OCI-M1 (cell line): ENCODE results near the gene IDUA.
A peak's percentile ranks its signal among the peaks of the same experiment; 100 is the strongest.
"Not testable (repeated sequence)": the region's sequence is repeated elsewhere in the genome, so short reads cannot be mapped to it uniquely, and the experiment has no call there.

Source experiments
- DNase-seq: peaks from one replicate; lab custom pipeline; 2025; lab: John Stamatoyannopoulos, UW

Gene IDUA

DNA sequence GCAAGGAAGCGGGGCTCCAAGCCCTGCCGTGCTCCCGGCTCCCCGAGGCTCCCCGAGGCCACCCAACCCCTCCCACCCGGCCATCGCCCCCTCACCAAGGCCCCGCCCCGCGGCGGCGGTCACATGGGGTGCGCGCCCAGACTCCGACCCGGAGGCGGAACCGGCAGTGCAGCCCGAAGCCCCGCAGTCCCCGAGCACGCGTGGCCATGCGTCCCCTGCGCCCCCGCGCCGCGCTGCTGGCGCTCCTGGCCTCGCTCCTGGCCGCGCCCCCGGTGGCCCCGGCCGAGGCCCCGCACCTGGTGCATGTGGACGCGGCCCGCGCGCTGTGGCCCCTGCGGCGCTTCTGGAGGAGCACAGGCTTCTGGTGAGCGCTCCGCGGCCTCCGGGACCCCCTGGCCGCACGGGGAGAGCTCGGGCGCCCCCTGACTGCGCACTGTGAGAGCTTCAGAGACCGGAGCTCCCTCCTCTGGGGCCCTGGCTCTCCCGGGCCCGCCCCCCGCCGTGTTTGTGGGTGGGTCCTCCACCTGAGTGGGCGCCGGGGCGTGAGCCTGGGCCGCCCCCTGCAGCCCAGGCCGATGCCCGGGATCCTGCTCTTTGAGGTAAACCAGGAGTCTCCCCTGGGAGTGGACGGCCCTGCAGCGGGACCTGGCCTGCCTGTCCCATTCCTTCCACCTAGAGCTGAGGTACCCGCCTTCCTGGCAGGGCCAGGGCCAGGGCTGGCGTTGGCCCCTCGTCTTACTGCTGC, at the start of gene IDUA:
Gene IDUA, plus strand, starts transcription at position 166 of the 745 bp plus-strand sequence. Its CDS starts 41 bp downstream, at position 207.
- peak; percentile 82 for DNase-seq

DNA sequence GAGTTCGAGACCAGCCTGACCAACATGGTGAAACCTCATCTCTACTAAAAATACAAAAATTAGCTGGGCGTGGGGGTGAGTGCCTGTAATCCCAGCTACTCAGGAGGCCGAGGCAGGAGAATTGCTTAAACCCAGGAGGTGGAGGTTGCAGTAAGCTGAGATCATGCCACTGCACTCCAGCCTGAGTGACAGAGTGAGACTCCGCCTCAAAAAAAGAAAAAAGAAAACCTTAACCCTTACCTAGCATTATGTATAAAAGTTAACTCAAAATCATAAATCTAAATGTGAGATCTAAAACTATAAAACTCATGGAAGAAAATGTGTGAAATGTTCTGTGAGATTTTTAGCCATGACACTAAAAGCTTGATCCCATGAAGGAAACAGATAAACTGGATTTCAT, 47.3 kb upstream of the IDUA start:
- DNase-seq = not testable (repeated sequence)

DNA sequence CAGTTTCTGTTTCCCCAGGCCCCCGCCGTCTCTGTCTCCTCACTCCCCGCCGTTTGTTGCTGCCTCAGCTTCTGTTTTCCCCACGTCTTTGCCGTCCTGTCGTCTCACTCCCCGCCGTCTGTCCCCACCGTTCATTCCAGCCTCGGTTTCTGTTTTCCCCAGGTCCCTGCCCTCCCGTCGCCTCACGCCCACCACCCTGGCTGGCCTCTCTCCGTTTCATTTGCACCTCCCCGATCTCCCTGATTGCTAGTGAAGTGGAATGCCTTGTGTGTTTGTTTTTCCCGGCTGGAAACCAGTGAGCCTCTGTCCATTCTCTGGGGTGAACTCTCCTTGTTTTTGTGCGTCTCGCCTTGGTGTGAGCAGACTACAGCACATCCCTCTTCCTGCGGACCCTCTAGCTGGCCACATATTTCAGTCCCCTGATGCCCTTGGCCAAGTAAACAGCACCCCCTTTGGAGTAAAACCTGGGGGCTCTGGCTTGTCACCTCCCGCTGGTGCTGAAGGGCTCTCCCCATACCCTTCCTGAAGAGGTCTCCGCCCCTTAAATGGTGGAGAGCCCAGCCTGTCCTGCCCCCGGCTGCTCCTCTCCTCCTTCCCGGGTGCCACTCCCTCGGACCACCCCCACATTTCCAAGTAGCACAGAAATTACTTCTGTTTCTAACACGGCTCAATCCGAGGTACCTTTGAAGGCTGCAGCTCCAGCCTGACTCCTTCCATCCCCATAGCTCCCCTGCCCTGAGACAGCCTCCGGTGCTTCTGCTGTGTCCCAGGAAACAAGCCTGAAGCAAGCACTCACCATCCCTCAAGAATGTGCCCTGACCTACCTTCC, 41.4 kb upstream of the IDUA start:
- DNase-seq = no peak

DNA sequence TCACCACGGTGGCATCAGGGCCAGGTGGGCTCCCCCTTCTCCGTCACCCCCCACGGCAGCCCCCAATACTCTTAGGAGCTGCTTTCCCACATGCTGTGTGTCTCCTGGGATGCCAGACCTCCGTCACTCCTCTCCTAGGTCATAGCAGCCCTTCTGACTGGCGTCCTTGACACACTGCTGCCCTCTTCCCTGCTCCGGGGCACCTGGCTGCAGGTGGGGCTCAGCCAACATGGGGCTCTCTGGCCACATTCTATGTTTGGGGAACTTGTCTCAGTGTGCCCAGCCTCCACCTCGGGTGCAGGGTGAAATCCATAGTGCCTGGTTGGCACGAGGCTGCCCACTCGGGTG, 40.8 kb upstream of the IDUA start:
- DNase-seq = no peak

DNA sequence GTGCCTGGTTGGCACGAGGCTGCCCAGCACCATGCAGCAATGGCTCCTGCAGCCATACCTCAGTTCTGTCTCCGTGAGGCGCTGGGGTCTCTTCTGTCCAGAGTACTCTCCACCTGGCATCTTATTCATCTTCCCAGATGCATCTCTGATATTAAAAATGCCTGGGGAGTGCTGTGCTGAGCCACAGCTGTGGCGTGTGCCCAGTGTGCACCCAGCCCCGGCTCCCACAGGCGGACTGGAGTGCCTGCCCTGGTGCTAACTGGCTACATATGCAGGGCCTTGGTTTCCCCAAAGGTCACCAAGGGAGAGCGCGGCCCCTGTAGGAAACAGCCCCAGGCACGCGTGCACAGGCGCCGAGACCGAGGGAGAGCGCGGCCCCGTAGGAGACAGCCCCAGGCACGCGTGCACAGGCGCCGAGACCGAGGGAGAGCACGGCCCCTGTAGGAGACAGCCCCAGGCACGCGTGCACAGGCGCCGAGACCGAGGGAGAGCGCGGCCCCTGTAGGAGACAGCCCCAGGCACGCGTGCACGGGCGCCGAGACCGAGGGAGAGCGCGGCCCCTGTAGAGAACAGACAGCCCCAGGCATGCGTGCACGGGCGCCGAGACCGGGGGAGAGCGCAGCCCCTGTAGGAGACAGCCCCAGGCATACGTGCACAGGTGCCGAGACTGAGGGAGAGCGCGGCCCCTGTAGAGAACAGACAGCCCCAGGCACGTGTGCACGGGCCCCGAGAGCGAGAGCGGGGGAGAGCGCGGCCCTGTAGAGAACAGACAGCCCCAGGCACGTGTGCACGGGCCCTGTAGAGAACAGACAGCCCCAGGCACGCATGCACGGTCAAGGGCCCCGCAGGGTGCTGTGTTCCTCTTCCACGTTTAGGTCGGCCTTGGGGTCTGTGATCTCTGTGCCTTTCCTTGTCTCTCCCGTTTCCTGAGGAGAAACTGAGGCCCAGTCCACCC, 40.0 kb upstream of the IDUA start:
- DNase-seq = no peak

DNA sequence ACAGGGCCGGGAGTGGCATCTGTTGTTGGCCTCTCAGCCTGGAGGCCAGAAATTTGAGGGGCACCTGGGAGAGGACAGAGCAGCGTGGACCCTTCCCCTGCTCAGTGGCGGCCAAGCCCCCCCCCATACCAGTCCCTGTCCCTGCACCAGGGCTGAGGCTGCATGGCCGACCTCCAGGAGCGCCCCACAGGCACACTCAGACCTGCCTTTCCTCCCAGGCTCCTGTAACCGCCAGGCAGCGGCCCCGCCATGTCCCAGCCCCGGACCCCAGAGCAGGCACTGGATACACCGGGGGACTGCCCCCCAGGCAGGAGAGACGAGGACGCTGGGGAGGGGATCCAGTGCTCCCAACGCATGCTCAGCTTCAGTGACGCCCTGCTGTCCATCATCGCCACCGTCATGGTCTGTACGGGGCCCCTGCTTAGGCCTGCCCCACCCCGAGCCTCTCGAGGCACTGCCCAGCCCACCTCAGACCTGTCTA, 39.3 kb upstream of the IDUA start:
- DNase-seq = no peak

- no peak for DNase-seq
These were observed 38.5 kb upstream of the IDUA start for GRCh38 chr4:948101-948935.

- DNase-seq = no peak
These were observed 37.9 kb upstream of the IDUA start for GRCh38 chr4:948936-949300.

- no peak for DNase-seq
These were observed 37.2 kb upstream of the IDUA start for GRCh38 chr4:949656-950055.

- no peak for DNase-seq
These were observed 36.5 kb upstream of the IDUA start for GRCh38 chr4:950136-951020.

GRCh38 chr4:951186-951585, 35.7 kb upstream of the IDUA start:
- DNase-seq = no peak

DNA sequence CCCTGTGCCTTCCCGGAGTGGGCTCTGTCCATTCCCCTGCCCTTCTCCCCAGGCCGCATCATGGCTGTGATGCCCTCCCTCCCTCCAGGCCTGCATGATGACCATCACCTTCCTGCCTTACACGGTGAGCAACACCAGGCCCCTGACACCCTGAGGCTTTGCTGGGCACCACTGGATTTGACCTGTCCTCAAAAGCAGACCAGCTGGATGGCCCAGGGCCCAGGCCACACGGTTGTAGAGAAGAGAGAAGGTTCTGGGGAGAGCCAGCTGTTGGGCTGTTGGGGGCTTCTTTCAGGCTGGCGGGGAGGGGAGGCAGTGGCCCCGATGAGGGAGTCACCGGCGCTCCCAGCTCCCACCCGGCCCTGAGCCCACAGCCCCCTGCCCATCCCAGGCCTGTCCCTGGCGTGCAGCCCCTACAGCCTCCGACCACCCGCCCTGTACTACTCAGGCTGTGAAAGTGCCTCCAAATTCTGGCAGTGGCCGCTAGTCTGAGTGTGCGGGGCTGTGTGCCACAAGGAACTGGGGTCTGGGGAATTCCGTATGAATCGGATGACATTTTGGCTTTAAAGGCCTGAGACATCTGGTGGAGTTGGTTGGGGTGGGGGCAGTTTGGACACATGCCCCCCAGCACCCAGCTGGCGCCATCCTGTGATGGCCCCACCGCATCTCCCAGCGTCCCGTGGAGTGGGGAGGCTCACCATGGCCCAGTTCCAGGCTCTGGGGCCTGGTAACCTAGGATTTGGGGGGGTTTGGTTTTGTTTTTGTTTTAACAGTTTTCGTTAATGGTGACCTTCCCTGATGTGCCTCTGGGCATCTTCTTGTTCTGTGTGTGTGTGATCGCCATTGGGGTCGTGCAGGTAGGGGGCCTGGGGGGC, 35.0 kb upstream of the IDUA start:
- no peak for DNase-seq

DNA sequence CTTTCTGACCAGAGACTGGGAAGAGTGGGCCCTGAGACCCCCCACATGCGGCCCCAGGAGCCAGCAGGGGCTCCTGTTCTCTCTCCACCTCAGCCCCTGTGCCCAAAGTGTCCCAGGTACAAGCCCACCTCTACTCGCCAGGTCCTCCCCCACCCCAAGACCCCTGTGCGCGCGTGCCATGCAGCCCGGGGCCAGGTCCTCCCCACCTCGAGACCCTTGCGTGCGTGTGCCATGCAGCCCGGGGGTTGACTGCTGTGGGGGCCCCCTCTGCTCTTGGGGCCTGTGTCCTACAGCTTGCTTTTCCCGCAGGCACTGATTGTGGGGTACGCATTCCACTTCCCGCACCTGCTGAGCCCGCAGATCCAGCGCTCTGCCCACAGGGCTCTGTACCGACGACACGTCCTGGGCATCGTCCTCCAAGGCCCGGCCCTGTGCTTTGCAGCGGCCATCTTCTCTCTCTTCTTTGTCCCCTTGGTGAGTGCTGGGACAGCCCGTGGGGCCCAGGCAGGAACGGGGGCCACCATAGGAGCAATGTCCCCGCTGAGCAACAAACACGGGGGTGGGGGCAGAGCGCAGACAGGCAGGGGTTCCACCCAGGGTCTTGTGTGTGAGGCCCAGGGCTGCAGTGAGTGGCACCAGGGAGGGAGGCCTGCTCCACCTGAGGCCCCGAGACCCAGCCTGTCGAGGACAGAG, 33.8 kb upstream of the IDUA start:
- no peak for DNase-seq

DNA sequence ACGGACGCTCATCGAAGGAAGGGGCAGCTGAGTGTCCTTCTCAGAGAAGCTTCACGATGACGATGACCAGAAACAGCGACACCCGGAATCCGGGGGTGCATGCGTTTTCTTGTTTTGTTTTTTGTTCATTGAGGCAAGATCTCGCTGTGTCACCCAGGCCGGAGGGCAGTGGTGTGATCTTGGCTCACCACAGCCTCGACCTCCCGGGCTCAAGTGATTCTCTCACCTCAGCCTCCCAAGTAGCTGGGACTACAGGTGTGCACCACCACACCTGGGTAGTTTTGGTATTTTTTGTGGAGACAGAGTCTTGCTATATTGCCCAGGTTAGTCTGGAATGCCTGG, 33.3 kb upstream of the IDUA start:
- no peak for DNase-seq

DNA sequence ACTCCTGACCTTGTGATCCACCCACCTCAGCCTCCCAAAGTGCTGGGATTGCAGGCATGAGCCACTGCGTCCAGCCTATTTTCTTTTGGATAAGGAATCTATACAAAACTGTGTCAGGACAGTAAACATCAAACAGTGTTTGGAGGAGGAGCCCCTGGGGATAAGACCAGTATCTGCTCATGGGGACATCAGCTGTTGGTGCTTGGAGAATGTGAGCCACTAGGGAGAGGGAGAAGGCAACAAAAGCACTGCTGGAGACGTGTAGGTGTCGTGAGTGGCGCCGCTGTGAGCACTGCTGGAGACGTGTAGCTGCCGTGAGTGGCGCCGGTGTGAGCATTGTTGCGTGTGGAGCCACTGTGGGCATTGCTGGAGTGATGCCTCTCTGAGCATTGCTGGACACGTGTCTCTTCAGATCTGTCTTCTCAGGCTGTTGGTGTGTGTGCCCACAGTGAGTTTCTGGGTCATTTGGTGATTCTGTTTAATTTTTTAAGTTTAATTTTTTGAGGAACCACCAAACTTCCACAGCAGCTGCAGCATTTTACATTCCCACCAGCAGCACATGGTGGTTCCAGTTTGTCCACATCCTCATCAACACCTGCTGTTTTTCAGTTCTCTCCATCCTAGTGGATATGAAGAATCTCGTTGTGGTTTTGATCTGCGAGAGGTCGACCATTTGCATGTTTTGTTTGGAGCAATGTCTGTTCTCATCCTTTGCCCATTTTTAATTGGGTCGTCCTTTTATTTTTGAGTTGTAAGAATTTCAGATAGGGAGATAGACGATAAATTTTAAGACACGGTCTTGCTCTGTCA, 32.4 kb upstream of the IDUA start:
- DNase-seq = no peak

DNA sequence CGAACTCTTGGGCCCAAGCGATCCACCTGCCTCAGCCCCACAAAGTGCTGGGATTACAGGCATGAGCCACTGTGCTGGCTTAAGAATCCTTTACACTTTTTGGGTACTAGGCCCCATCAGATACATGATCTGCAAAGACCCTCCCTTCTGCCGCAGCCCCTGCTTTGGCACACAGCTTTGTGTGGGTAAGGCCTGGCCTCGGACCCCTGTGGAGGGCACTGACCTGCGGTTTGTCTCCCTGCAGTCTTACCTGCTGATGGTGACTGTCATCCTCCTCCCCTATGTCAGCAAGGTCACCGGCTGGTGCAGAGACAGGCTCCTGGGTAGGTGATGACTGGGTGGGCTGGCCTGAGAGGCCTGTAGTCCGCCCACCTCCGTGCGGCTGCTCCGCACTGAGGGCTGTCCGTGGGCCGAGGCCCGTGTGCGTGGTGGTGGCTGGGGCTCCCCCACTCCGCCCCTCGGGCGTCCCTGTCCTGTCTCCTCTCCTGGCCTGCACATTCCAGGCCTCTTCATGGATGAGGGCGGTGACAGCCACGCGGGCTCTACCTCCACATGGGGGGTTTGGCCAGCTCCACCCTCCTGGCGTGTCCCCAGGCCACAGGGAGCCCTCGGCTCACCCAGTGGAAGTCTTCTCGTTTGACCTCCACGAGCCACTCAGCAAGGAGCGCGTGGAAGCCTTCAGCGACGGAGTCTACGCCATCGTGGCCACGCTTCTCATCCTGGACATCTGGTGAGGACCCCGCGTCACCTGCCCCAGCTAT, 31.5 kb upstream of the IDUA start:
- DNase-seq = no peak

DNA sequence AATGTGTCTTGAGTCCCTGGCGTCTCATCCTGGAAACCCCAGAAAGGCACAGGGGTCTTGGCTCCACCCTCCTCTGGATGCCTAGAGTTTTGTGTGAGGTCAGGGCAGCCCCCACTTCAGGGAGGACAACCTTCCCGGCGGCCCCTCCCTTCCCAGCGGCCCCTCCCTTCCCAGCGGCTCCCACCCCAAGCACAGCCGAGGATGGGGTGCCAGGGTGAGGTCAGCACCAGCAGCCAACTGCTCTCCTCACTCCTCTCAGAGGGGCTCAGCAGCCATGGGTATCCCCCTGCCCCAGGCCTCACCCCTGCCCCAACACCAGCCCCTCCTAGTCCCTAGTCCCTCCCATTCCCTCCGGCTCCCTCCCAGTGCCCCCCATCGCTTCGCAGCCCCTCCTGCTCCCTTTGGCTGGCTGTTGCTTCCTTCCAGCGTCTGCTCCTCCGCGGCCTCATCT, 30.9 kb upstream of the IDUA start:
- DNase-seq = no peak
